ENCODE results near the gene CXorf66. TPM values are rescaled to one million over a fixed set of nuclear protein-coding genes. Genes with fewer than 3 reads are reported as not detected.

CXorf66 gene
- total RNA-seq, 1 donor from 2014 or later = not detected

- Mint-ChIP-seq H3K27me3 (ENCODE audit: low read depth) (no peaks in the 10 kb centered on the region), H3K9me3 (ENCODE audit: low read depth) (no peaks in the 10 kb centered on the region), H3K4me3 (ENCODE audit: unreplicated experiment) (no peak overlapping the region), H3K27ac (ENCODE audit: unreplicated experiment) (no peak overlapping the region), H3K4me1 (ENCODE audit: low read depth) (no peaks in the 10 kb centered on the region), H3K36me3 (ENCODE audit: low read depth) (no peaks in the 10 kb centered on the region)
- TF ChIP-seq CTCF (IDR thresholded peaks at IDR 0.05) = no peak
- DNase-seq (ENCODE audit: low spot score) = no peak
Measured at GRCh38 chrX:139914421-139914820, 50.9 kb downstream of the CXorf66 start.

GRCh38 chrX:139909712-139910111, 55.6 kb downstream of the CXorf66 start:
- no peak overlapping the region for H3K4me3 Mint-ChIP-seq (ENCODE audit: unreplicated experiment)
- peaks cover 8% of the 10 kb centered on the region for H3K4me1 Mint-ChIP-seq (ENCODE audit: low read depth)
- no peak for TF ChIP-seq CTCF (IDR thresholded peaks at IDR 0.05)
- DNase-seq (ENCODE audit: low spot score) = no peak
- peaks cover 4% of the 10 kb centered on the region for H3K9me3 Mint-ChIP-seq (ENCODE audit: low read depth)
- H3K27ac Mint-ChIP-seq (ENCODE audit: unreplicated experiment) = no peak overlapping the region
- H3K27me3 Mint-ChIP-seq (ENCODE audit: low read depth) = no peaks in the 10 kb centered on the region
- H3K36me3 Mint-ChIP-seq (ENCODE audit: low read depth) = no peaks in the 10 kb centered on the region

- H3K9me3 Mint-ChIP-seq (ENCODE audit: low read depth) = peaks cover 4% of the 10 kb centered on the region
- peaks cover 11% of the 10 kb centered on the region for H3K4me1 Mint-ChIP-seq (ENCODE audit: low read depth)
- H3K27ac Mint-ChIP-seq (ENCODE audit: unreplicated experiment) = no peak overlapping the region
- no peak for TF ChIP-seq CTCF (IDR thresholded peaks at IDR 0.05)
- DNase-seq (ENCODE audit: low spot score) = no peak
- H3K36me3 Mint-ChIP-seq (ENCODE audit: low read depth) = no peaks in the 10 kb centered on the region
- no peak overlapping the region for H3K4me3 Mint-ChIP-seq (ENCODE audit: unreplicated experiment)
- H3K27me3 Mint-ChIP-seq (ENCODE audit: low read depth) = no peaks in the 10 kb centered on the region
Measured at GRCh38 chrX:139907078-139907477, 58.2 kb downstream of the CXorf66 start.

GRCh38 chrX:139905743-139906142, 59.6 kb downstream of the CXorf66 start:
- no peak for TF ChIP-seq CTCF (IDR thresholded peaks at IDR 0.05)
- H3K9me3 Mint-ChIP-seq (ENCODE audit: low read depth) = peaks cover 4% of the 10 kb centered on the region
- DNase-seq (ENCODE audit: low spot score) = no peak
- H3K36me3 Mint-ChIP-seq (ENCODE audit: low read depth) = no peaks in the 10 kb centered on the region
- H3K27ac Mint-ChIP-seq (ENCODE audit: unreplicated experiment) = no peak overlapping the region
- H3K27me3 Mint-ChIP-seq (ENCODE audit: low read depth) = no peaks in the 10 kb centered on the region
- peaks cover 11% of the 10 kb centered on the region for H3K4me1 Mint-ChIP-seq (ENCODE audit: low read depth)
- H3K4me3 Mint-ChIP-seq (ENCODE audit: unreplicated experiment) = no peak overlapping the region

Small RNAs within 50 kb of the gene (microRNA-seq; reads per million reads assigned to microRNA genes)
- gene MIR505 (ENCODE audit: borderline number of aligned reads) = 201 reads per million, percentile 66 among the genes with 10 or more reads in this experiment

Other genes starting within 250 kb of the CXorf66 start
- 20.4 to 23.9 TPM (median 23.3 TPM) in 3 replicates for gene ATP11C, start 32.5 kb downstream of the CXorf66 start, total RNA-seq

Measured in chondrocyte (in vitro differentiated cells).